Loucy (cell line): Measurements from ENCODE around the gene SERPINB1.

ENCODE experiments used
- H2AFZ ChIP-seq: fragments of 200-600 bp; sonication (generic); 2 replicates; pipeline ENCODE4 v1.6.0; 2016; ENCODE audit warnings: antibody characterized with exemption, mild to moderate bottlenecking, low read length, moderate library complexity
- H3F3A ChIP-seq: fragments of 200-600 bp; 2 replicates; pipeline ENCODE4 v1.6.0; 2016; ENCODE audit warnings: antibody characterized with exemption, low read depth, mild to moderate bottlenecking
- H3K27me3 ChIP-seq: fragments of 200-600 bp; sonication (generic); 2 replicates; pipeline ENCODE4 v1.6.1; 2014; ENCODE audit warnings: low read length, mild to moderate bottlenecking; ENCODE audit not compliant: insufficient read depth, poor library complexity, severe bottlenecking
- H3K36me3 ChIP-seq: fragments of 200-600 bp; sonication (generic); 2 replicates; pipeline ENCODE4 v1.6.1; 2016; ENCODE audit warnings: low read length; ENCODE audit not compliant: insufficient read depth
- H3K4me1 ChIP-seq: fragments of 200-600 bp; sonication (generic); 2 replicates; pipeline ENCODE4 v1.5.1; 2014; ENCODE audit warnings: low read length, mild to moderate bottlenecking; ENCODE audit not compliant: insufficient read depth, poor library complexity, severe bottlenecking
- H3K4me2 ChIP-seq: fragments of 200-600 bp; sonication (generic); 2 replicates; pipeline ENCODE4 v1.6.0; 2014; ENCODE audit warnings: antibody characterized with exemption, low read length, low read depth, mild to moderate bottlenecking; ENCODE audit not compliant: poor library complexity, severe bottlenecking
- H3K4me3 ChIP-seq: fragments of 200-600 bp; sonication (generic); 2 replicates; pipeline ENCODE4 v1.5.1; 2014; ENCODE audit warnings: low read length, mild to moderate bottlenecking, mixed read lengths; ENCODE audit not compliant: poor library complexity, severe bottlenecking
- H3K79me2 ChIP-seq: fragments of 200-600 bp; sonication (generic); 2 replicates; pipeline ENCODE4 v1.6.1; 2014; ENCODE audit warnings: low read length; ENCODE audit not compliant: insufficient read depth
- H3K9ac ChIP-seq: fragments of 200-600 bp; sonication (generic); 2 replicates; pipeline ENCODE4 v1.6.0; 2014; ENCODE audit warnings: mild to moderate bottlenecking, low read depth, low read length, moderate library complexity; ENCODE audit not compliant: poor library complexity, severe bottlenecking
- H3K9me2 ChIP-seq: fragments of 200-600 bp; sonication (generic); replicated peaks from 2 replicates; pipeline ENCODE4 v1.6.1; 2016; ENCODE audit warnings: low read depth, low read length, mixed read lengths
- H3K9me3 ChIP-seq: fragments of 200-600 bp; sonication (generic); 2 replicates; pipeline ENCODE4 v1.6.1; 2014; ENCODE audit warnings: mild to moderate bottlenecking, antibody characterized with exemption, low read length, low read depth; ENCODE audit not compliant: insufficient read depth
- H4K20me1 ChIP-seq: fragments of 200-600 bp; sonication (generic); 2 replicates; pipeline ENCODE4 v1.6.0; 2014; ENCODE audit warnings: antibody characterized with exemption, low read length, mild to moderate bottlenecking; ENCODE audit not compliant: insufficient read depth, poor library complexity, severe bottlenecking
- EZH2phosphoT487 ChIP-seq: fragments of 200-600 bp; IDR thresholded peaks from 2 replicates; pipeline ENCODE4 v1.6.1; 2018; ENCODE audit warnings: antibody characterized with exemption, mild to moderate bottlenecking, moderate library complexity, borderline replicate concordance
- TF ChIP-seq, protein P1 (sequence below): fragments of 200-600 bp; sonication (generic); conservative IDR thresholded peaks from 2 replicates; pipeline ENCODE4 v1.5.1; 2014; ENCODE audit warnings: mild to moderate bottlenecking, antibody characterized with exemption, low read length

The SERPINB1 gene

DNA sequence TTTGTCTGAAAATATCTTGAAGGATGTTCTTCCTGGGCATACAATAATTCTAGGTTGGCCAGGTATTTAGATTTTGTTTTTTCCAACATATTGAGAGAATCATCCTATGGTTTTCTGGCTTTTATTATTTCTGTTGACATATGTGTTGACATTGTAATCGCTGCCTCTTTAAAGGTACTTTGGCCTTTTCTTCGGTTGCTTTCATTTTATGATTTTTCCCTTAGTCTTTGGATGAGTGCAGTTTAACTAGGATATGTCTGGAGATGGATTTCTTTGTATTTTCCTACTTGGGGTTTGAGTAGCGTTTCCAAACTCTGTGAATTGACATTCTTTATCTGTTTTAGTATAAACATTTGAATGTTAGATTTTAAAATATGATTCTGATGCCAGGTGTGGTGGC is 11.5 kb downstream of the SERPINB1 start:
- no peak overlapping the region for H3K4me3 ChIP-seq
- H3K4me2 ChIP-seq: no peak overlapping the region
- H3F3A ChIP-seq: no peaks in the 10 kb centered on the region
- peaks cover 15% of the 10 kb centered on the region for H3K4me1 ChIP-seq
- peaks cover 14% of the 10 kb centered on the region; the same call in 1 of the 2 replicates for H3K36me3 ChIP-seq
- no peaks in the 10 kb centered on the region for H3K27me3 ChIP-seq
- no peak overlapping the region for H2AFZ ChIP-seq
- no peaks in the 10 kb centered on the region for H3K9me3 ChIP-seq
- TF ChIP-seq, protein P1, sequence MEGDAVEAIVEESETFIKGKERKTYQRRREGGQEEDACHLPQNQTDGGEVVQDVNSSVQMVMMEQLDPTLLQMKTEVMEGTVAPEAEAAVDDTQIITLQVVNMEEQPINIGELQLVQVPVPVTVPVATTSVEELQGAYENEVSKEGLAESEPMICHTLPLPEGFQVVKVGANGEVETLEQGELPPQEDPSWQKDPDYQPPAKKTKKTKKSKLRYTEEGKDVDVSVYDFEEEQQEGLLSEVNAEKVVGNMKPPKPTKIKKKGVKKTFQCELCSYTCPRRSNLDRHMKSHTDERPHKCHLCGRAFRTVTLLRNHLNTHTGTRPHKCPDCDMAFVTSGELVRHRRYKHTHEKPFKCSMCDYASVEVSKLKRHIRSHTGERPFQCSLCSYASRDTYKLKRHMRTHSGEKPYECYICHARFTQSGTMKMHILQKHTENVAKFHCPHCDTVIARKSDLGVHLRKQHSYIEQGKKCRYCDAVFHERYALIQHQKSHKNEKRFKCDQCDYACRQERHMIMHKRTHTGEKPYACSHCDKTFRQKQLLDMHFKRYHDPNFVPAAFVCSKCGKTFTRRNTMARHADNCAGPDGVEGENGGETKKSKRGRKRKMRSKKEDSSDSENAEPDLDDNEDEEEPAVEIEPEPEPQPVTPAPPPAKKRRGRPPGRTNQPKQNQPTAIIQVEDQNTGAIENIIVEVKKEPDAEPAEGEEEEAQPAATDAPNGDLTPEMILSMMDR: no peak
- no peak for TF ChIP-seq EZH2phosphoT487
- no peaks in the 10 kb centered on the region for H4K20me1 ChIP-seq
- peaks cover 8% of the 10 kb centered on the region for H3K79me2 ChIP-seq
- no peaks in the 10 kb centered on the region for H3K9me2 ChIP-seq
- no peak overlapping the region for H3K9ac ChIP-seq

DNA sequence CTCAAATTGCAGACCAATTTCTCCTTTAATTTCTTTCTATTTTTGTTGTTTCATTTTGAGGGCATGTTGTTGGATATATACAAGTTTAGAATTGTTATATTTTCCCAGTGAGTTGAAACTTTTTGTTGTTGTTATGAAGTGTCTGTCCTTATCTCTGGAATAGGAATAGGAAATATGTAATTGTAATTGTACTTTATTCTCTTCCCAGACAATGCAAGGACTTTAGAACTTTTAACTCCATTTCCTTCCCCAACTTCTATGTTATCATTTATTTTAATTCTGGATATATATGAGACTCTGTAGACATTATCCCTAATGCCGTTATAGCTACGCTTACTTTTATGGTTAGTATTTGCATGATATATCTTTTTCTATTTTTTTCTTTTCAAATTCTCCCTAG is 12.4 kb downstream of the SERPINB1 start:
- Histone ChIP-seq H3K9me3 (no peaks in the 10 kb centered on the region), H3K9me2 (no peaks in the 10 kb centered on the region), H4K20me1 (no peaks in the 10 kb centered on the region), H3K79me2 (peaks cover 3% of the 10 kb centered on the region; the same call in 1 of the 2 replicates), H3K4me1 (peaks cover 18% of the 10 kb centered on the region), H3K9ac (no peak overlapping the region), H2AFZ (no peak overlapping the region), H3K27me3 (no peaks in the 10 kb centered on the region), H3F3A (no peaks in the 10 kb centered on the region), H3K4me2 (no peak overlapping the region), H3K4me3 (no peak overlapping the region), H3K36me3 (peaks cover 8% of the 10 kb centered on the region; the same call in 1 of the 2 replicates)
- no peak for TF ChIP-seq EZH2phosphoT487
- TF ChIP-seq, protein P1: no peak

DNA sequence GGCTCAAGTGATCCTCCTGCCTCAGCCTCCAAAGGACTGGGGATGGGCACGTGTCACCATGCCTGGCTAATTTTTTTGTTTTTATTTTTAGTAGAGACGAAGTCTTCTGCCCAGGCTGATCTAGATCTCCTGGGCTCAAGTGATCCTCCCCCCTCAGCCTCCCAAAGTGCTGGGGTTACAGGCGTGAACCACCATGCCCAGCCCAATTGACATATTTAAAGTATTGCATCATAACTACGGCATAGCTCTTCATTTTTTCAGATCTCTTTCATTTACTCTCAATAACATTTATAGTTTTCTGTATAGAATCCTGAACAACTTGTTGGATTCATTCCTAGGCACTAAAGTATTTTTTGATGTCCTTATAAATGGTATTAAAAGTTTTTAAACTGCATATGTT is 13.0 kb downstream of the SERPINB1 start:
- Histone ChIP-seq H3K4me3 (no peak overlapping the region), H3K79me2 (peaks cover under 1% of the 10 kb centered on the region; the same call in 1 of the 2 replicates)
- no peak for TF ChIP-seq EZH2phosphoT487
- TF ChIP-seq, protein P1: no peak

More for the DNA sequence above, 13.0 kb downstream of the SERPINB1 start:
- H4K20me1 ChIP-seq: no peaks in the 10 kb centered on the region
- H3K4me2 ChIP-seq: no peak overlapping the region
- H3K4me1 ChIP-seq: peaks cover 22% of the 10 kb centered on the region
- H3K27me3 ChIP-seq: no peaks in the 10 kb centered on the region
- no peak overlapping the region for H2AFZ ChIP-seq
- no peaks in the 10 kb centered on the region for H3K9me2 ChIP-seq
- peaks cover 6% of the 10 kb centered on the region; the same call in 1 of the 2 replicates for H3K36me3 ChIP-seq
- no peaks in the 10 kb centered on the region for H3K9me3 ChIP-seq
- H3F3A ChIP-seq: no peaks in the 10 kb centered on the region
- no peak overlapping the region for H3K9ac ChIP-seq
